ENCODE measurements around the gene CDC73. TPM values are rescaled to one million over a fixed set of nuclear protein-coding genes. Genes with fewer than 3 reads are reported as not detected.
"Not testable (repeated sequence)": the region's sequence is repeated elsewhere in the genome, so short reads cannot be mapped to it uniquely, and the experiment has no call there.

CDC73 gene
- total RNA-seq, 2 experiments from 2014 or later: 47.9 to 49.3 TPM

DNA sequence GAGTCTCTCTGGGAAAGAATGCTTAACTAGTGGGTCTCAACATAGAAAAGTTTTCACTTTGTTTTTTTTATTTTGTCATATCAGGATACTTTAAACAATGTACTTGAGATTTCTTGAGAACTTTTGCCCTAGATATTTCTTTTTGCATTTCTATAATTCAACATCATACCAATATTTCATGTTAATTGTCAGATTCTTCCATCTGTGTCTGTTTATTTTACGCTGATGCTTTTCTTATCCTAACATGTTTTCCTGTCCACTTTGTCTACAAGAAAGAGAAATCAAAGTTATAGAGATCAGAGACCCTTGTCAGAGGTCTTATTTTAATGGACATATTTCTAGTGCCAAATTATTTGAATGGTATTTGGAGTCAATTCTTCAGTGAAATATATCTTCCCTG is 160.1 kb downstream of the CDC73 start:
- no peak for DNase-seq
- Mint-ChIP-seq H3K36me3 (peaks cover 1% of the 10 kb centered on the region), H3K9me3 (no peaks in the 10 kb centered on the region), H3K27ac (no peak overlapping the region), H3K27me3 (no peaks in the 10 kb centered on the region), H3K4me1 (ENCODE audit: low read depth) (peaks cover 8% of the 10 kb centered on the region), H3K4me3 (no peak overlapping the region)
- CTCF ChIA-PET: no interaction called here
- POLR2A ChIA-PET: no interaction called here
- intact Hi-C loops (cut with micrococcal nuclease): no loop called here

DNA sequence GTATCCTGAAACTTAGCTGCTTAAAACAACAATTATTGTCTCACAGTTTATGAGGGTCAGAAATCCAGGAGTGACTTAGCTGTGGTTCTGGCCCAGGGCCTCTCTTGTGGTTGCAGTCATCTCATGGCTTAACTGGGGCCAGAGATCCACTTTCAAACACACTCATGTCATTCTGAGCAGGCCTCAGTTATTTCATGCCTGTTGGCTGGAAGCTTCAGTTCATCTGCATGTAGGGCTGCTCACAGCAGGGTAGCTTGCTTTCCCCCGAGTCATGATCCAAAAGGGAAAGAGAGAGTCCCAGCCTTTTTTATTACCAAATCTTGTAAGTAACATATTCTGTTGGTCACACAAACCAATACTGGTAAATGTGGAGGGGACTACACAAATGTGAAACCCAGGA is 161.2 kb downstream of the CDC73 start:
- intact Hi-C loops (cut with micrococcal nuclease): no loop called here
- H3K4me3 Mint-ChIP-seq: no peak overlapping the region
- H3K36me3 Mint-ChIP-seq: peaks cover 1% of the 10 kb centered on the region
- DNase-seq: no peak
- no peak overlapping the region for H3K27ac Mint-ChIP-seq
- H3K9me3 Mint-ChIP-seq: no peaks in the 10 kb centered on the region
- peaks cover 8% of the 10 kb centered on the region for H3K4me1 Mint-ChIP-seq (ENCODE audit: low read depth)
- H3K27me3 Mint-ChIP-seq: no peaks in the 10 kb centered on the region
- POLR2A ChIA-PET: no interaction called here
- CTCF ChIA-PET: no interaction called here

DNA sequence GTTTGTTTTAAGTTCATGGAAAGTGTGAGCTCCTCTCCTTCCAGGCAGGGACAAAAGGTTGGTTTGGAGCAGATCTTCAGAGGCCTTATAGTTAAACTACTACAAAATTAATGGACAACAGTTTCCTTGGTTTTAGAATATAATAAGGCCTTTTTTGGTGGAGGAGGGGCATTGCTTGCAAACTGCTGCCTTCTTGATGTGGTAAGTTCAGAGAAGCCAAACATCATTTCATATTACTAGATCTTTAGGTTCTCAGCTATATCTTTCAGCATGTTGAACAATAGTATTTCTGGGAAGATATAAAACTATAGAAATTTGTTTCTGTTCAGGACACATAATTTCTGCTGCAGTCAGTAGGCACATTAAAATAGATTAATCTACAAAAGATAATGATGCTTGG is 162.4 kb downstream of the CDC73 start:
- DNase-seq: no peak
- peaks cover 8% of the 10 kb centered on the region for H3K4me1 Mint-ChIP-seq (ENCODE audit: low read depth)
- intact Hi-C loops (cut with micrococcal nuclease): no loop called here
- ChIA-PET POLR2A (no interaction called here), CTCF (no interaction called here)
- H3K9me3 Mint-ChIP-seq: no peaks in the 10 kb centered on the region
- peaks cover 1% of the 10 kb centered on the region for H3K36me3 Mint-ChIP-seq
- H3K4me3 Mint-ChIP-seq: no peak overlapping the region
- H3K27ac Mint-ChIP-seq: no peak overlapping the region
- H3K27me3 Mint-ChIP-seq: no peaks in the 10 kb centered on the region

DNA sequence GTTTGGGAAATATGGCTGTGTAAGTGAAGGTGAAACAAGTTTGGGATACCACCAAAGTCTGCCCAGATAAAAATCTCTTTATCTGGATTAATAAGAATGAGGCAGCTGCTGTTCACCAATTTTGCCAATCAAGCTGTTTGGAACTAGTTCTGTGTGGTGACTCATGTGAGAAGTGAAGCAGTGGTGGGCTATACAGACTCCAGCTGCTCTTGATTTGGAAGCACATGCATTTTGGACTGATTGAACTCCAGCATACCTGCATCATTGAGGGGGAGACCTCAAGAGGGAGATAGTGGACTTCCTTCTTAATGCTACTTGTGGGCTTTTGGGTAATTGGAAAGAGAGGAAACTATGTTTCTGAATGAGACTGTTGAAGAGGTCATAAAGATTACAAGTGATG is 163.8 kb downstream of the CDC73 start:
- intact Hi-C loops (cut with micrococcal nuclease): no loop called here
- ChIA-PET POLR2A (no interaction called here), CTCF (no interaction called here)
- no peak overlapping the region for H3K4me3 Mint-ChIP-seq
- H3K4me1 Mint-ChIP-seq (ENCODE audit: low read depth): peaks cover 8% of the 10 kb centered on the region
- no peak overlapping the region for H3K27ac Mint-ChIP-seq
- no peaks in the 10 kb centered on the region for H3K9me3 Mint-ChIP-seq
- H3K36me3 Mint-ChIP-seq: no peaks in the 10 kb centered on the region
- DNase-seq: no peak
- H3K27me3 Mint-ChIP-seq: no peaks in the 10 kb centered on the region

DNA sequence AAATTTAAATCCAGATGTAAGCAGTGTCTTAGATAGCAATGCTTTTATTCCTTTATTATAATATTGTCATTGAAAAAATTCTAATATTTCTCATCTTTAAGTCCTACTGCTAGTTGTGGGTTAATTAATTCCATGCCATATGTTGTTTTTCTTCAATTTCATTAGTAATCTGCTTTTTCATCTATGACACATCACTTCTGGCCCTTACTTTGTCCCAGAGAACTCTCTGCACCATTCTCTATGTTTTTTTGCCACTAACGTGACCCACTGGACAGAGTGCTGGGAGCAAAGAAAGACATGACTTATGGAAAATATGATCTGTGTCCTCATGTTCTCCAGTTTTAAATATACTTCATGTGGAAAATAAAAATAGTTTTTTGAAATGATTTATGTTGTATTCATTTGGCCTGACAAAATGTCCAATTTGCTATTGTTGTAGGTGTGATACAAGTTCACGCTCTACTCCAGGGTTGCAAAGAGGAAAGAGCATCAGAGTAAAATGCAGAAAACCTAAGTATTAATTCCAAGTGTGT is 166.8 kb downstream of the CDC73 start:
- H3K4me3 Mint-ChIP-seq; DNase-seq; CTCF ChIA-PET; H3K36me3 Mint-ChIP-seq; H3K27me3 Mint-ChIP-seq; H3K9me3 Mint-ChIP-seq; intact Hi-C loops (cut with micrococcal nuclease); H3K4me1 Mint-ChIP-seq (ENCODE audit: low read depth); POLR2A ChIA-PET; H3K27ac Mint-ChIP-seq: not testable (repeated sequence)

DNA sequence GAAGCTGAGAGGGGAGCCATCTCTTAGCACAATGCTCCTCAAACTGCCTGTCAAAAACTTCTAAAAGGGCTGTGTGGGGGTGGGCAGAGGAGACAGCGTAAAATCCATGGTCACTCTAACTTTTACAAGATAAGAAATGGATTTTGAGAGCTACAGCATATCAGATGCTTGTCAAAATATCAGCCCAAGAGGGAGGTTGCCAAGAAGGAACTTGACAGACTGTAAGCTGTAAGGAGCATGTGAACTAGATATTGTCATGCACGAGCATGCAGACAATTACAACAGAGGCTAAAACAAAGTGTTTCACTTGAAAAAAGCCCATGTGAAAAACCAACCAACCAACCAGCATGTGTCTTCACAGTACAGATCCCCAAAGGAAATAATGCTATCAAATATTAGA is 171.9 kb downstream of the CDC73 start:
- peaks cover 3% of the 10 kb centered on the region for H3K36me3 Mint-ChIP-seq
- H3K27me3 Mint-ChIP-seq: no peaks in the 10 kb centered on the region
- CTCF ChIA-PET: no interaction called here
- no peaks in the 10 kb centered on the region for H3K4me1 Mint-ChIP-seq (ENCODE audit: low read depth)
- DNase-seq: no peak
- intact Hi-C loops (cut with micrococcal nuclease): no loop called here
- H3K27ac Mint-ChIP-seq: no peak overlapping the region
- H3K9me3 Mint-ChIP-seq: peaks cover 11% of the 10 kb centered on the region
- POLR2A ChIA-PET: no interaction called here
- no peak overlapping the region for H3K4me3 Mint-ChIP-seq

DNA sequence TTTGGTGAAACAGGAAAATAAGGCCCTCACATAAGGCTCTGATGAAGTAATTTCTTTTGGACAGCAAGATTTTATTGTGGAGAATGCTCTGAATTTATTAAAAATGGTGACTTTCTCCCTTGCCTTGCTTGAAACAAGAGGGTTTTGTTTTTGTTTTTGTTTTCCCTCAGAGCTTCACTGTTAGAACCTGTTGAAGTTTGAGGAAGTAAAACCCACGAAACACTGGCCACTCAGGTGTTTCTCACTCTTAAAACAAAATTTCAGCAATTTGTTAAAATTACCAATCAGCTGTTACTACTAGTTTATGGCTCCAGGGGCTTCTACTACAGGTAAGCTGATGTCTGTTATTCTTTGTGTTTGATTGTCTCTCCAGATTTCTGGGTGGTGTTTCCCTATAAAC is 177.2 kb downstream of the CDC73 start:
- Mint-ChIP-seq H3K9me3 (peaks cover 11% of the 10 kb centered on the region), H3K4me1 (ENCODE audit: low read depth) (no peaks in the 10 kb centered on the region), H3K36me3 (peaks cover 3% of the 10 kb centered on the region), H3K27me3 (no peaks in the 10 kb centered on the region), H3K27ac (no peak overlapping the region), H3K4me3 (no peak overlapping the region)
- ChIA-PET CTCF (interaction anchor here (0.5 kb wide), 1 partner anchor 504 kb away, joined by 3 read pairs; no protein-coding TSS in a partner anchor), POLR2A (no interaction called here)
- intact Hi-C loops (cut with micrococcal nuclease): no loop called here
- no peak for DNase-seq

DNA sequence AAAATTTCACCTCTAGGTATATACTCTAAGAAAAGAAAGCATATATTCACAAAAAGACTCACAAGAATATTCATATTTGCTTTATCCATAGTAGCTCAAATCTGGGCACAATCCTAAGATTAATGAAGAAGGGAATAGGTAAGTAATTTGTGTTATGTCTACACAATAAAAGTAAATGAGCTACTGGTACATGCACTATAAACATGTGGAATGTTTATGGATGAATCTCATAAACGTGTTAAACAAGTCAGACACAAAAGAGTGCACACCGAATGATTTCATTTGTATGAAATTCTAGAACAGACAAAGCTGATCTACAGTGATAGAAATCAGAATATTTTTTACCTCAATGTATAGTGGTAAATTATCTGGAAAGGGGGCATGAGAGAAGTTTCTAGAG is 179.9 kb downstream of the CDC73 start:
- POLR2A ChIA-PET: no interaction called here
- intact Hi-C loops (cut with micrococcal nuclease): no loop called here
- DNase-seq: no peak
- no peaks in the 10 kb centered on the region for H3K36me3 Mint-ChIP-seq
- H3K27me3 Mint-ChIP-seq: no peaks in the 10 kb centered on the region
- no peaks in the 10 kb centered on the region for H3K4me1 Mint-ChIP-seq (ENCODE audit: low read depth)
- CTCF ChIA-PET: no interaction called here
- H3K27ac Mint-ChIP-seq: no peak overlapping the region
- H3K4me3 Mint-ChIP-seq: no peak overlapping the region
- H3K9me3 Mint-ChIP-seq: peaks cover 4% of the 10 kb centered on the region

DNA sequence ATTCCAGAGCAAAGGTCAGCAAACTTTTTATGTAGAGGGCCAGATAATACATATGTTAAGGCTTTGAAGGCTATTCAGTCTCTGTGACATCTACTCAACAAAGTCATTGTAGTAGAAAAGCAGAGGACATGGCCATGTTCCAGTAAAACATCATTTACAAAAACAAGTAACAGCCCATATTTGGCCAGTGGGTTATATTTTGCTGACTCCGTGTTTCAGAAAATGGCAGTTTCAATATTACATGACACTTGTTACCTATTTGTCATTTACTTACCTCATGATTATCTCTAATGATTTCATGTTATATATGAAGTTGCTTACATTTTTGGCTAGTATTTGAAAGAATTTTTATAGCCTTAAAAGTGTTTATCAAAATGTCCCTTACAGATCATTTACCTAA is 182.0 kb downstream of the CDC73 start:
- CTCF ChIA-PET: no interaction called here
- POLR2A ChIA-PET: no interaction called here
- no peak for DNase-seq
- intact Hi-C loops (cut with micrococcal nuclease): no loop called here
- no peak overlapping the region for H3K4me3 Mint-ChIP-seq
- H3K9me3 Mint-ChIP-seq: no peaks in the 10 kb centered on the region
- H3K27me3 Mint-ChIP-seq: no peaks in the 10 kb centered on the region
- no peak overlapping the region for H3K27ac Mint-ChIP-seq
- no peaks in the 10 kb centered on the region for H3K4me1 Mint-ChIP-seq (ENCODE audit: low read depth)
- H3K36me3 Mint-ChIP-seq: no peaks in the 10 kb centered on the region

Small RNAs within 50 kb of the gene (microRNA-seq; reads per million reads assigned to microRNA genes)
- not detected for gene MIR1278 (ENCODE audit: borderline microRNAs expressed, borderline number of aligned reads, borderline replicate concordance)

Other genes starting within 250 kb of the CDC73 start
- gene UCHL5, start 62.7 kb upstream of the CDC73 start, total RNA-seq: 10 to 100 TPM; 72.1 to 77.5 TPM
- 10 to 100 TPM; 56.5 to 65.8 TPM for gene RO60, start 62.4 kb upstream of the CDC73 start, total RNA-seq
- 10 to 100 TPM; 25.4 to 25.8 TPM for gene GLRX2, start 16.6 kb upstream of the CDC73 start, total RNA-seq
- gene B3GALT2, start 64.6 kb downstream of the CDC73 start, total RNA-seq: under 1 TPM; 0.07 to 0.14 TPM